ENCODE data around the gene RHBDD1.
"Not testable (repeated sequence)": the region's sequence is repeated elsewhere in the genome, so short reads cannot be mapped to it uniquely, and the experiment has no call there.

RHBDD1 gene

DNA sequence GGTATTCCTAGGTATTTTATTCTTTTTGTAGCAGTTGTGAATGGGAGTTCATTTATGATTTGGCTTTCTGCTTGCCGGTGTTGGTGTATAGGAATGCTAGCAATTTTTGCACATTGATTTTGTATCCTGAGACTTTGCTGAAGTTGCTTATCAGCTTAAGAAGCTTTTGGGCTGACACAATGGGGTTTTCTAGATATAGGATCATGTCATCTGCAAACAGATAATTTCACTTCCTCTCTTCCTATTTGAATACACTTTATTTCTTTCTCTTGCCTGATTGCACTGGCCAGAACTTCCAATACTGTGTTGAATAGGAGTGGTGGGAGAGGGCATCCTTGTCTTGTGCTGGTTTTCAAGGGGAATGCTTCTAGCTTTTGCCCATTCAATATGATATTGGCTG is 7.1 kb downstream of the RHBDD1 start:
- DNase-seq, result not testable (repeated sequence)

GRCh38 chr2:226845386-226846116 is 9.7 kb downstream of the RHBDD1 start:
- no peak for DNase-seq

DNA sequence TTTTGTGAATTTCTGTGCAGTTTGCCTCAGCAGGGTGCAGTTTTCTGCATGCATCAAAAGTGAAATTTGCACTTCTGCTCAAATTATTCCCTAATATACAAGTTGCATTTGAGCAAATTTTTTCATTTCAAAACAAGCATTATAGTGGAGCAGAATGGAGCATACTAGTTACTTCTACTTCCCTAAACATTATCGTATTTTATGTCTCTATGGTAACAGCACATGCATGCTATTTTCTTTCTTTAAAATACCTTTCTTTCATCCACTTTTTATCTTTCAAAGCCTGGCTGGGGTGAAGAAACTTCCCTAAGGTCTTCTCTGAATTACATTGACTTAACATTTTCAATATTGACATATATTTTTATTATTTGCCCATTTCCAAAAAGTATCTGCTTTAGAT is 11.2 kb downstream of the RHBDD1 start:
- no peak for DNase-seq

DNA sequence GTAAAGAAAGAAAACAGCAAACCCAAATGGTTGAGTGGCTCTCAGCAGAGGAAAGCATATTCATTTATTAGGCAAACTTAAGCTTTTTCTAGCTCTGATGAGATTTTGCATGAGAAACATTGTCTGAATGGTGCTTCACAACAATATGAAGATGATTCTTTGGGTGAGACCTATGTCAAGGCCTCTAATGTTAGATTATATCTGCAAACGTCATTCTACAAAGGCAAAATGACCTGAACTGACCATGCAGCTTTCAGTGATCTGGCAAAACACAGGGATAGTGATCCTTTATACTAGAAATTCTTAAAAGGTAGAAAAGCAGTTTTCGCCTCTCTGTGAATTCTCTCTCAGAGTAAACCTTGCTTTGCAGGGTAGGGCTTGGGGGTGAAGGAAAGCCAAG is 11.7 kb downstream of the RHBDD1 start:
- DNase-seq, result no peak

DNA sequence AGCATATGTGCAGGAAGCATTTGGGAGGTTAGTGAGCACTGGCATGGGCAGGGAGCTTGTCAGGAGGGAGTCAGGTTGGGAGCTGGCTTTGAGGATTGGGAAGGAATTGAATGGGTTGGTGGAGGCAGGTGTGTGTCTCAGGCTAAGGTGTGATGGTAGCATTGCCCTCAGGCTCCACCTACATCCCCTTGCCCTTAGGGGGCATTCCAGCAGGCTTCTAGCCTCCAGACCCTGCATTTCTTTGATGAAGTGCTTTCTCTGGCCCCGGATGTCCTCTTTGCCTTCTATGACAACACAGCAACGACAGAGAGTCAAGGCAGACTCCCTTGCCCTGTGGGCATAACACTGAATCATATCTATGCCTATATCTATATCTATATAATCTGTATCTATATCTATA is 13.5 kb downstream of the RHBDD1 start:
- no peak for DNase-seq

DNA sequence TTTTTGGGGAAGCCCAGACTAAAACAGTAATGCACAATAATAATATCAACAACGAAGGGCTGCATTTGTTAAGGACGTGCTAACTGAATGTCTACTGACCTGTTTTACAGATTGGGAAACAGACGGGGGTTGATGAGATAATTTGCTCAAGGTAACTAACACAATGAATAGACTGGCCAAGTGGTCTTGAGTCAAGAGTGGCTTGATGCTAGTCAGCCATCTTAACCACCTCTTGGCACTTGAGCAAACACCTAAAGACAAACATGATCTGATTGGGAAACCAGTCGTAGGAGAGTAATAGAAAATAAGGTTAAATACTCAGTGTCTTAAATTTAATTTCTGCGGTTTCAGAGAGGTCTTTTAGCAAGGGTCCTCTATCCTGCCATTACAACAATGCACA is 14.2 kb downstream of the RHBDD1 start:
- no peak for DNase-seq

- no peak for DNase-seq
Measured at GRCh38 chr2:226855787-226856186, 19.9 kb downstream of the RHBDD1 start.

DNA sequence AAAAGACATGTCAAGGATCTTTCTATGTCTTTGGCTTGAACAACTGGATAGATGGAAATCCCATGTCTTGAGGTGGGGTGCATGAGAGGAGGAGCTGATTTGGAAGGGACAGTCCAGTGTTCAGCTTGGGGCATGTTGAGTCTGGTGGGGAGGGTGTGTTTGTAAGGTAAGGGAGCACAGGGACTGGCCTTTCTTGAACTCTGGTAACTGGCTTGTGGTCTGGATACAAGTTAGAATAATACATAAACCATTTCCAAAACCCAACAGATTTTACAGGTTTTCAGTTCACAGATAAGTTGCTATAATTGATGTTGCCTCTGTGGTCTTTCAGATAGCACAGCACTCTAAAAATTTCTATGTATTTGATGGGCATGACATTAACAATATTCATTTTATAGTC is 24.2 kb downstream of the RHBDD1 start:
- DNase-seq, result no peak

DNA sequence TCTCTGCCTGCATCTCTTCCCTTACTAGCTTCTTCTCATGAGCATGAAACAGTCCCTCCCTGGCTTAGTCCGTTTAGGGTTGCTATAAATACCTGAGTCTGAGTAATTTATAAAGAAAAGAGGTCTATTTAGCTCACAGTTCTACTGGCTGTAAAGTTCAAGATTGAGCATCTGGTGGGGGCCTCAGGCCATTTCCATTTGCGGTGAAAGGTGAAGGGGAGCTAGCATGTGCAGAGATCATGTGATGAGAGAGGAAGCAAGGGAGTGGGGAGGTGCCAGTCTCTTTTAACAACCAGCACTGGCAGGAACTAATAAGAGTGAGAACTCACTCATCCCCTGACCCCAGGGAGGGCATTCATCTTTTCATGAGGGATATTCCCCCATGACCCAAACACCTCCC is 26.8 kb downstream of the RHBDD1 start:
- DNase-seq, result no peak

GRCh38 chr2:226865273-226865672 is 29.4 kb downstream of the RHBDD1 start:
- DNase-seq, result no peak

DNA sequence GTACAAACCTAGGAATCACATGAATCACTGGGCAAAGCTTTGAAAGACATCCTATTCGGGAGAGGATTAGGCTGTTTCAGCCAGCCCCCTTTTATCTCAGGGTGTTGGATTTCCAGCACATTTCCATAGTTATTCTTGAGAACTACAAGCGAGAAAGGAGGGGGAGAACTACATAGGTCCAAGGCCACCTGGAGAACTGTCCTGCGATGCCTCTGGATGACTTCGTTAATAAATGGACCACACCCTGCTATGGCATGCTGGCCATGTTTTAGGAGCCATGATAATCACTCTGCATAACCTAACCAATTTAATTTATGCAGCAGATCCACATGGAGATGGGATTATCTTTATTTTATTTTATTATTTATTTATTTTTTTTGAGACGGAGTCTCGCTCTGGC is 29.9 kb downstream of the RHBDD1 start:
- DNase-seq, result no peak

- no peak for DNase-seq
Measured at GRCh38 chr2:226868331-226869162, 32.7 kb downstream of the RHBDD1 start.

- no peak for DNase-seq
Measured at GRCh38 chr2:226869371-226869770, 33.5 kb downstream of the RHBDD1 start.

DNA sequence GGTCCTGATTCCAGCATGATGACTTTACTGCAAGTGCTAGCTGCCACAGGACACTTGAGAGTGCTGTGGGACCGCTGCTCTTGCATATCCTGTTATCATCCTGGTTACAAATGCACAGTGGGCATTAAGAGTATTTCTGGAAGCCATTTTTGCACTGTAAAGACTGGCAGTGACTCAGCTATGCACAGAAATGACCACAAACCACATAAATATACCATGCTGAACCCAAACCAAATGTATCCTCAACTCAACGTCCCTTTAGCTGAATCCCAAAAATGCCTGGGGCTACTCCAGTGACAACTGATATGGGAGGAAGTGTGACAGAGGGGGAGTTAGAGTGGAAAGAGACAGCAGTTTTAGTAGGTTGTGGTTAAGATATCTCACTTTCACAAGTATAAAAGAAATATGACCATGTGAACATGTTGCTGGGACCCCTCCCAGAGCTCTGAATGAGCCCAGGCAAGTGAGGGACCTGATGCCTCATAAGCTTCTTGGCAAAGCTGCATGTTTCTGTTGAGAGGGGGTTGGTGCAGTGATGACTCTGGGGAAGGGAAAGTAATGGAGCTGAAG is 37.3 kb downstream of the RHBDD1 start:
- DNase-seq, result no peak

GRCh38 chr2:226873826-226874225 is 38.0 kb downstream of the RHBDD1 start:
- no peak for DNase-seq

- no peak for DNase-seq
Measured at GRCh38 chr2:226874749-226875148, 38.9 kb downstream of the RHBDD1 start.

DNA sequence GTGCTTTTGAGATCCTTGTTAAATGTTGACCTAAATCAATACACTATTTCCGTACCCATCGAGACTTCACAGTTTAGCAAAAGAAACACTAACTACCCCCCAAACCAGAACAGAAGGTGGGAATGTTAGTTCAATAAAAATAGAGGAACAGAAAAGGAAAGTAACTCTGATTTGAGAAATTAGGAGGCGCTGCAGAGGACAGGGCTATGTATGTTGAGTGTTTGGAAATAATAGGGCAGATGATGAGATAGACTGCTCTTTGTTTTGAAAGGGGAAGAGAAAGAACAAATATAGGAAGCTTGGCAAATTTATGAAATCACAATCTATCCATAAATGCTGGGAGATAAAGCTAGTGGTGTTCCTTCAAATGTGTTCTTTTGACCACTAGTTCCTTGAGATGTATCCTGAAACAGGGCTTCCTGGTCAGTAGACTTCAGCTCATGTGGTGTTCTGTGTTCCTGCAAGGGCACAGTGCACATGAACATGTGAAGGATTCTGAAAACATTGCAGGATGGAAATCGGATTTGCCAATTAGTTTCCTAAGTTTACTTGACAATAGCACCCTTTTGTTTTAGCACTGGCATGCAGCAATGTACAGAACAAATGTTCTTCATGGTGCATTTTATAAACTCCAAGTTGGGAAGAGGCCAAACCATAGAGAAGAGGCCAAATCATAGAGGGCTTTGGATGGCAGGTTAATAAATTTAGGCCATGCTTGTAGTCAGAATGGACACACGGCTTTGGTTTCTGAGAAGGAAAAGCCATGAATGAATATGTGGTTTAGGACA is 39.8 kb downstream of the RHBDD1 start:
- DNase-seq, result no peak

GRCh38 chr2:226877491-226877890 is 41.6 kb downstream of the RHBDD1 start:
- no peak for DNase-seq

DNA sequence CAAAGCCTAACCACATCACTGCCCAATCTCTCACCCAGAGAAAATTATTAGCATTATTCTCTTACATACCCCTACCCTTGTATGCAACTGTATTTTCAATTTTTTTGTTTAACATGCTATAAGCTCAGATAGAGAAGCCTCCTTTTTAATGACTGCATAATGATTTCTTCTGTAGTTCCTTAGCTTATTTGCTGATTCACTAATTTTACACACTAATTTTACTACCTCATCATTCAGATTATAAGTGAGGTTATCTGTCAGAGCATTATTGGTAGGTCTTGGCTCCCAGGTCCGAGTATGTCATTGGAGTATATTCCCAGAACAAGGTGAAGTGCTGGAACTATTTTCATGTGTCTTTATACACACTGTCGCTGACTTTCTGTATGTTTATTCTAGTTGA is 45.4 kb downstream of the RHBDD1 start:
- DNase-seq, result no peak

- DNase-seq, result no peak
Measured at GRCh38 chr2:226882606-226883005, 46.8 kb downstream of the RHBDD1 start.

- no peak for DNase-seq
Measured at GRCh38 chr2:226883296-226883795, 47.5 kb downstream of the RHBDD1 start.

DNA sequence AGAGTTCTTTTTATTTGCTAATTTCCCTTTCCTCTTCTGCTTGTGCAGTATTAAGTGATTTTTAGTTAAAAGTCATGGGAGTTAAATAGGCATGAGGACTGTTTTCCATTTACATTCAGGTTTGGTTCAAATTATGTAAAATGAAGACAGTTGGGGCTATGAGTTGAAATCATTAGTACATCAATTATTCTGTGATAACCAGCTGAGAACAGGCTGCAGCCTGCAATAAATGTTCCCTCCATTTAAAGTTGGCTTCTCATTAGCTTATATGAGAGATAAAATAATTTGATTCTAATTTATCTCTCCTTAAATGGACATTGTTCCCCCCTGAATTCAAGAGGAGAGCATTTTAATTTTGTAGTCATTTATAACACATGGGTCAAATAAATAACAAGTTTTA is 48.3 kb downstream of the RHBDD1 start:
- DNase-seq, result no peak

Data from right kidney (tissue), 1 donor.